HG03196 (cell line): Measurements from ENCODE around the gene FOXP1.

Experiments
- ATAC-seq: cut with Tn5 transposase; IDR thresholded peaks from one replicate; pipeline ENCODE4 v1.9.1; 2021; ENCODE audit not compliant: unreplicated experiment

The FOXP1 gene

GRCh38 chr3:71316066-71316777 is 267.3 kb downstream of the FOXP1 start:
- ATAC-seq, result no peak

GRCh38 chr3:71315431-71315830 is 268.1 kb downstream of the FOXP1 start:
- no peak for ATAC-seq

GRCh38 chr3:71313844-71314243 is 269.7 kb downstream of the FOXP1 start:
- no peak for ATAC-seq

GRCh38 chr3:71312461-71312860 is 271.1 kb downstream of the FOXP1 start:
- ATAC-seq, result no peak

- ATAC-seq, result no peak
Measured at GRCh38 chr3:71311661-71312046, 271.9 kb downstream of the FOXP1 start.

- ATAC-seq, result no peak
Measured at GRCh38 chr3:71310980-71311660, 272.4 kb downstream of the FOXP1 start.

GRCh38 chr3:71310359-71310979 is 273.1 kb downstream of the FOXP1 start:
- no peak for ATAC-seq

- ATAC-seq, result no peak
Measured at GRCh38 chr3:71309886-71310285, 273.6 kb downstream of the FOXP1 start.

- ATAC-seq, result no peak
Measured at GRCh38 chr3:71309342-71309741, 274.2 kb downstream of the FOXP1 start.

- no peak for ATAC-seq
Measured at GRCh38 chr3:71308836-71309235, 274.7 kb downstream of the FOXP1 start.

- ATAC-seq, result no peak
Measured at GRCh38 chr3:71307991-71308697, 275.4 kb downstream of the FOXP1 start.

GRCh38 chr3:71305231-71306206 is 278.0 kb downstream of the FOXP1 start:
- no peak for ATAC-seq

GRCh38 chr3:71304684-71305083 is 278.8 kb downstream of the FOXP1 start:
- ATAC-seq, result no peak

GRCh38 chr3:71304247-71304646 is 279.3 kb downstream of the FOXP1 start:
- no peak for ATAC-seq

GRCh38 chr3:71303627-71304200 is 279.8 kb downstream of the FOXP1 start:
- no peak for ATAC-seq

GRCh38 chr3:71302604-71303003 is 280.9 kb downstream of the FOXP1 start:
- ATAC-seq, result no peak

- no peak for ATAC-seq
Measured at GRCh38 chr3:71300951-71301393, 282.6 kb downstream of the FOXP1 start.

GRCh38 chr3:71299160-71299559 is 284.4 kb downstream of the FOXP1 start:
- ATAC-seq, result no peak

GRCh38 chr3:71294919-71295318 is 288.6 kb downstream of the FOXP1 start:
- no peak for ATAC-seq

GRCh38 chr3:71290301-71290700 is 293.2 kb downstream of the FOXP1 start:
- ATAC-seq, result no peak
